Tibial artery (tissue), 4 donors: ENCODE measurements around the gene SDK1.

Source experiments
- DNase-seq, 2 donors: peaks; one replicate each; pipeline ENCODE4 v3.0.0-alpha.2; 2019
- H3K27ac ChIP-seq, 2 donors: fragments of 200-600 bp; sonication (generic) in 1 of 2; 1 replicate in 1 of 2; 2 replicates in 1 of 2; pipeline ENCODE4 v1.5.1; 2018 to 2019; ENCODE audit warnings: mild to moderate bottlenecking in 1 of 2
- H3K27me3 ChIP-seq, 2 donors: fragments of 200-600 bp; sonication (generic) in 1 of 2; one replicate each; pipeline versions ENCODE4 v1.5.1 to v1.6.0; 2016 to 2019
- H3K36me3 ChIP-seq, 3 donors: fragments of 200-600 bp; sonication (generic) in 2 of 3; one replicate each; pipeline ENCODE4 v1.5.1; 2016 to 2019; ENCODE audit warnings: mild to moderate bottlenecking in 2 of 3
- H3K4me1 ChIP-seq, 4 donors: fragments of 200-600 bp; sonication (generic) in 2 of 4; 1 replicate in 3 of 4; 2 replicates in 1 of 4; pipeline ENCODE4 v1.5.1; 2016 to 2019
- H3K4me3 ChIP-seq, 2 donors: fragments of 200-600 bp; sonication (generic) in 1 of 2; 1 replicate in 1 of 2; 2 replicates in 1 of 2; pipeline ENCODE4 v1.5.1; 2018 to 2019; ENCODE audit warnings: mild to moderate bottlenecking in 2 of 2
- H3K9me3 ChIP-seq, 3 donors: fragments of 200-600 bp; sonication (generic) in 1 of 3; one replicate each; pipeline ENCODE4 v1.5.1; 2016 to 2019
- CTCF ChIP-seq, 2 experiments: fragments of 200-600 bp in 1 of 2; fragments of 450-650 bp in 1 of 2; IDR thresholded peaks; one replicate each; pipeline ENCODE4 v1.5.1; 2017 to 2019; ENCODE audit warnings: antibody characterized with exemption in 2 of 2, mild to moderate bottlenecking in 1 of 2, moderate library complexity in 1 of 2
- intact Hi-C: fragments of 100-400 bp; cut with DNase I; formaldehyde crosslinking; loops from one replicate; pipeline ENCODE4 v1.15.0; 2023; ENCODE audit warnings: low total_unique reads

SDK1 gene

GRCh38 chr7:4042402-4043045 lies 741.5 kb downstream of the SDK1 start:
- TF ChIP-seq CTCF (IDR thresholded peaks at IDR 0.05): no peak
- intact Hi-C loops: no loop called here
- H3K27me3 ChIP-seq: no peaks in the 10 kb centered on the region
- no peak for DNase-seq
- no peak overlapping the region for H3K27ac ChIP-seq
- no peak overlapping the region for H3K4me3 ChIP-seq
- H3K36me3 ChIP-seq: peaks cover 0 to 7% (median 0%) of the 10 kb centered on the region in 3 donors
- no peaks in the 10 kb centered on the region for H3K9me3 ChIP-seq
- H3K4me1 ChIP-seq: no peaks in the 10 kb centered on the region

GRCh38 chr7:4043988-4044387 lies 742.9 kb downstream of the SDK1 start:
- no peaks in the 10 kb centered on the region for H3K9me3 ChIP-seq
- H3K4me3 ChIP-seq: no peak overlapping the region
- TF ChIP-seq CTCF (IDR thresholded peaks at IDR 0.05): no peak
- H3K27ac ChIP-seq: no peak overlapping the region
- H3K36me3 ChIP-seq: peaks cover 0 to 7% (median 3%) of the 10 kb centered on the region in 3 donors
- no peaks in the 10 kb centered on the region for H3K4me1 ChIP-seq
- DNase-seq: no peak
- no peaks in the 10 kb centered on the region for H3K27me3 ChIP-seq
- intact Hi-C loops: no loop called here

- no peaks in the 10 kb centered on the region for H3K27me3 ChIP-seq
- no peaks in the 10 kb centered on the region for H3K9me3 ChIP-seq
- no peak for TF ChIP-seq CTCF (IDR thresholded peaks at IDR 0.05)
- no peak overlapping the region for H3K27ac ChIP-seq
- H3K36me3 ChIP-seq: peaks cover 0 to 7% (median 3%) of the 10 kb centered on the region in 3 donors
- intact Hi-C loops: no loop called here
- no peak overlapping the region for H3K4me3 ChIP-seq
- no peak for DNase-seq
- no peaks in the 10 kb centered on the region for H3K4me1 ChIP-seq
These were observed 744.4 kb downstream of the SDK1 start for GRCh38 chr7:4045450-4045849.

- Histone ChIP-seq H3K27ac (no peak overlapping the region), H3K4me1 (no peaks in the 10 kb centered on the region), H3K4me3 (no peak overlapping the region), H3K36me3 (peaks cover 0 to 7% (median 3%) of the 10 kb centered on the region in 3 donors), H3K9me3 (no peaks in the 10 kb centered on the region), H3K27me3 (no peaks in the 10 kb centered on the region)
- intact Hi-C loops: no loop called here
- no peak for DNase-seq
- TF ChIP-seq CTCF (IDR thresholded peaks at IDR 0.05): no peak
These were observed 744.9 kb downstream of the SDK1 start for GRCh38 chr7:4045975-4046374.

- Histone ChIP-seq H3K4me1 (no peaks in the 10 kb centered on the region), H3K36me3 (peaks cover 6 to 9% (median 7%) of the 10 kb centered on the region in 3 donors), H3K4me3 (no peak overlapping the region), H3K27me3 (no peaks in the 10 kb centered on the region), H3K9me3 (no peaks in the 10 kb centered on the region), H3K27ac (no peak overlapping the region)
- no peak for DNase-seq
- no peak for TF ChIP-seq CTCF (IDR thresholded peaks at IDR 0.05)
- intact Hi-C loops: no loop called here
These were observed 747.3 kb downstream of the SDK1 start for GRCh38 chr7:4048336-4048735.

GRCh38 chr7:4049202-4049601 lies 748.1 kb downstream of the SDK1 start:
- peak in 1 of 2 donors; percentile 23 for DNase-seq
- no peak for TF ChIP-seq CTCF (IDR thresholded peaks at IDR 0.05)
- H3K27me3 ChIP-seq: no peaks in the 10 kb centered on the region

More at GRCh38 chr7:4049202-4049601, 748.1 kb downstream of the SDK1 start:
- intact Hi-C loops: no loop called here
- peaks cover 6 to 9% (median 7%) of the 10 kb centered on the region in 3 donors for H3K36me3 ChIP-seq
- H3K27ac ChIP-seq: no peak overlapping the region
- no peaks in the 10 kb centered on the region for H3K9me3 ChIP-seq
- H3K4me3 ChIP-seq: no peak overlapping the region
- no peaks in the 10 kb centered on the region for H3K4me1 ChIP-seq
